ENCODE results near the gene KRT38.
"Not testable (repeated sequence)": the region's sequence is repeated elsewhere in the genome, so short reads cannot be mapped to it uniquely, and the experiment has no call there.

The KRT38 gene

GRCh38 chr17:41457676-41458075 lies 16.9 kb upstream of the KRT38 start:
- no peak for DNase-seq

GRCh38 chr17:41456204-41456603 lies 15.4 kb upstream of the KRT38 start:
- DNase-seq = no peak

- no peak for DNase-seq
These were observed 14.5 kb upstream of the KRT38 start for GRCh38 chr17:41455236-41455635.

- DNase-seq = no peak
These were observed 12.3 kb upstream of the KRT38 start for GRCh38 chr17:41453066-41453465.

- DNase-seq = no peak
These were observed 11.5 kb upstream of the KRT38 start for GRCh38 chr17:41452281-41452680.

GRCh38 chr17:41451154-41451728 lies 10.5 kb upstream of the KRT38 start:
- no peak for DNase-seq

- DNase-seq = no peak
These were observed 8.2 kb upstream of the KRT38 start for GRCh38 chr17:41449008-41449407.

- no peak for DNase-seq
These were observed 7.7 kb upstream of the KRT38 start for GRCh38 chr17:41448506-41448905.

- no peak for DNase-seq
These were observed 6.0 kb upstream of the KRT38 start for GRCh38 chr17:41446806-41447205.

GRCh38 chr17:41444640-41445039 lies 3.9 kb upstream of the KRT38 start:
- no peak for DNase-seq

GRCh38 chr17:41444186-41444585 lies 3.4 kb upstream of the KRT38 start:
- DNase-seq = no peak

- DNase-seq = no peak
These were observed 2.0 kb upstream of the KRT38 start for GRCh38 chr17:41442739-41443138.

GRCh38 chr17:41439375-41439774 lies 1.4 kb downstream of the KRT38 start:
- DNase-seq = no peak

GRCh38 chr17:41437769-41438168 lies 3.0 kb downstream of the KRT38 start:
- peak; percentile 73 for DNase-seq

GRCh38 chr17:41437254-41437653 lies 3.5 kb downstream of the KRT38 start:
- DNase-seq = no peak

GRCh38 chr17:41434415-41434814 lies 6.4 kb downstream of the KRT38 start:
- DNase-seq = no peak

GRCh38 chr17:41434005-41434404 lies 6.8 kb downstream of the KRT38 start:
- DNase-seq = no peak

- DNase-seq = no peak
These were observed 7.2 kb downstream of the KRT38 start for GRCh38 chr17:41433586-41433985.

GRCh38 chr17:41430376-41430775 lies 10.4 kb downstream of the KRT38 start:
- DNase-seq = not testable (repeated sequence)

GRCh38 chr17:41429667-41430066 lies 11.1 kb downstream of the KRT38 start:
- DNase-seq = no peak

- peak; percentile 97 for DNase-seq
These were observed 12.0 kb downstream of the KRT38 start for GRCh38 chr17:41428591-41429291.

GRCh38 chr17:41424111-41424635 lies 16.6 kb downstream of the KRT38 start, which contains the start of gene KRT37:
Gene KRT37 (minus strand): TSS chr17:41424585. CDS start chr17:41424523, 62 bp downstream.
- no peak for DNase-seq

- not testable (repeated sequence) for DNase-seq
These were observed 18.2 kb downstream of the KRT38 start for GRCh38 chr17:41422586-41422985.

- peak; percentile 82 for DNase-seq
These were observed 19.2 kb downstream of the KRT38 start for GRCh38 chr17:41421617-41422016.

- DNase-seq = peak; percentile 89
These were observed 19.7 kb downstream of the KRT38 start for GRCh38 chr17:41421116-41421515.
